Pancreas (tissue), 10 donors: ENCODE measurements around the gene FILIP1. TPM values are rescaled to one million over a fixed set of nuclear protein-coding genes. Genes with fewer than 3 reads are reported as not detected.

ENCODE experiments used
- ATAC-seq, 4 donors: fragments of 200-7000 bp; cut with Tn5 transposase; one replicate each; pipeline versions ENCODE4 v1.8.0 to v1.9.1; 2020; ENCODE audit warnings: mild to moderate bottlenecking in 4 of 4, moderate library complexity in 4 of 4
- DNase-seq, 6 donors: peaks; one replicate each; pipeline ENCODE4 v3.0.0-alpha.2; 2020
- FAIRE-seq: peaks from 2 replicates; lab custom pipeline; 2012; peaks lifted over from hg19 to GRCh38; lab: Jason Lieb, UNC
- H3K27ac ChIP-seq, 4 donors: fragments of 200-600 bp; sonication (generic); 1 replicate in 3 of 4; 2 replicates in 1 of 4; pipeline versions ENCODE4 v1.5.0 to v1.8.0; 2020
- H3K27me3 ChIP-seq, 4 donors: fragments of 200-600 bp; one replicate each; pipeline ENCODE4 v1.8.0; 2021
- H3K36me3 ChIP-seq, 3 donors: fragments of 200-600 bp; sonication (generic) in 1 of 3; one replicate each; pipeline versions ENCODE4 v1.5.0 to v1.8.0; 2020 to 2021
- H3K4me1 ChIP-seq, 3 donors: fragments of 200-600 bp; one replicate each; pipeline ENCODE4 v1.8.0; 2021
- H3K4me3 ChIP-seq, 4 donors: fragments of 200-600 bp; sonication (generic) in 2 of 4; one replicate each; pipeline versions ENCODE4 v1.5.0 to v1.8.0; 2020 to 2021
- H3K9me3 ChIP-seq, 4 donors: fragments of 200-600 bp; one replicate each; pipeline ENCODE4 v1.8.0; 2021
- CTCF ChIP-seq, 4 donors: fragments of 200-600 bp; sonication (generic) in 3 of 4; IDR thresholded peaks; one replicate each; pipeline versions ENCODE4 v1.5.0 to v1.8.0; 2021; ENCODE audit warnings: antibody characterized with exemption in 4 of 4
- WGBS, 2 donors: extraction: QIAGEN DNeasy Blood & Tissue Kit; methylation state at CpG; one replicate each; pipeline ENCODE4 v1.1.7; 2013; 5-methylcytosine and 5-hydroxymethylcytosine counted together
- intact Hi-C, 3 donors: fragments of 100-400 bp; cut with DNase I; formaldehyde crosslinking; loops; one replicate each; pipeline versions ENCODE4 v1.11.1 to v1.14.2; 2022
- polyA plus RNA-seq, 2 donors: library from polyadenylated mRNA; stranded (reverse); fragments of 200-250 nt; gene quantifications; one replicate each; pipeline ENCODE4 v1.2.3, GENCODE V29; 2013
- total RNA-seq, 6 donors: library from RNA; stranded (reverse); fragmentation: NEBNext Ultra II Directional in 4 of 6; extraction: Animal tissue kit (Norgen Biotek cat#: 25700) in 4 of 6; gene quantifications; one replicate each; pipeline versions ENCODE4 v1.2.1 to v1.2.4, GENCODE V29; 2021 to 2023
- donor health status: healthy with polysubstance abuse.
- donor health status: DM: no; HTN: no; CAD: no; lungs with moderate emphysema.
- donor health status: DM: no; HTN: no; CAD: no.
- donor health status: control.
- donor health status: control.
- donor health status: Bipolar disorder and iron deficiency.
- donor health status: DM: yes; HTN: yes; CAD: no.
- donor health status: DM: no; HTN: no; CAD: no.
- donor health status: DM: no; HTN: no; CAD: no.
- donor health status: DM: yes; HTN: yes; CAD: no.

FILIP1 gene
- total and polyA plus RNA-seq, 8 donors: 0.33 to 3.6 (median 1.5) TPM

- FAIRE-seq: no peak
- intact Hi-C loops: no loop called here
- WGBS, 2 donors: 89 to 94% methylated on average over 6 of the region's 6 CpGs
Observed at GRCh38 chr6:75396005-75396800, 97.4 kb downstream of the FILIP1 start.

GRCh38 chr6:75393806-75394205, 99.8 kb downstream of the FILIP1 start:
- no peak overlapping the region for H3K27ac ChIP-seq
- no peak for FAIRE-seq
- H3K4me1 ChIP-seq: no peaks in the 10 kb centered on the region
- no peak overlapping the region for H3K4me3 ChIP-seq
- H3K9me3 ChIP-seq: no peaks in the 10 kb centered on the region
- no peaks in the 10 kb centered on the region for H3K27me3 ChIP-seq
- no peak for TF ChIP-seq CTCF (IDR thresholded peaks at IDR 0.05)
- intact Hi-C loops: no loop called here
- no peaks in the 10 kb centered on the region for H3K36me3 ChIP-seq
- DNase-seq: no peak
- ATAC-seq: no peak

More at GRCh38 chr6:75396005-75396800, 97.4 kb downstream of the FILIP1 start:
- H3K4me1 ChIP-seq: no peaks in the 10 kb centered on the region
- DNase-seq: no peak
- no peaks in the 10 kb centered on the region for H3K36me3 ChIP-seq
- no peak overlapping the region for H3K27ac ChIP-seq
- H3K9me3 ChIP-seq: no peaks in the 10 kb centered on the region
- TF ChIP-seq CTCF (IDR thresholded peaks at IDR 0.05): no peak
- no peak for ATAC-seq
- H3K27me3 ChIP-seq: no peaks in the 10 kb centered on the region
- no peak overlapping the region for H3K4me3 ChIP-seq

DNA sequence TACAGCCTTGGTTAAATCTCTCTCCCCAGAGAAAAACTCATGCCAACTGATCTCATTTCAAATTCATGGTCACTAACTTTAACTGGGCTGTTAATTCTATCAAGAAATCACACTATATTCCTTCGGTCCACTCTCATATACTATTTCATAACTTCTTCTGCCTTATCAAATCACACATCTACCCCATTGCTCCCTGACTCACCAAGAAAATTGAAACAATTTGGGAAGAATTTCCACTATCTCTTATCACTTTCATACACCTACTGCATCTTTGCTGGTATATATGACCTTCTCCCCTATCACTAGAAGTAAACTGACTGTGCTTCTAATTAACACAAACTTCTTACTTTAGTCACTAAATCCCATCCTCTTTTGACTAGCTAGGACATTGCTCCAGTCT, 102.3 kb downstream of the FILIP1 start:
- no peak for FAIRE-seq
- WGBS, 2 donors: 68 to 80% methylated on average over 1 of the region's 1 CpG

DNA sequence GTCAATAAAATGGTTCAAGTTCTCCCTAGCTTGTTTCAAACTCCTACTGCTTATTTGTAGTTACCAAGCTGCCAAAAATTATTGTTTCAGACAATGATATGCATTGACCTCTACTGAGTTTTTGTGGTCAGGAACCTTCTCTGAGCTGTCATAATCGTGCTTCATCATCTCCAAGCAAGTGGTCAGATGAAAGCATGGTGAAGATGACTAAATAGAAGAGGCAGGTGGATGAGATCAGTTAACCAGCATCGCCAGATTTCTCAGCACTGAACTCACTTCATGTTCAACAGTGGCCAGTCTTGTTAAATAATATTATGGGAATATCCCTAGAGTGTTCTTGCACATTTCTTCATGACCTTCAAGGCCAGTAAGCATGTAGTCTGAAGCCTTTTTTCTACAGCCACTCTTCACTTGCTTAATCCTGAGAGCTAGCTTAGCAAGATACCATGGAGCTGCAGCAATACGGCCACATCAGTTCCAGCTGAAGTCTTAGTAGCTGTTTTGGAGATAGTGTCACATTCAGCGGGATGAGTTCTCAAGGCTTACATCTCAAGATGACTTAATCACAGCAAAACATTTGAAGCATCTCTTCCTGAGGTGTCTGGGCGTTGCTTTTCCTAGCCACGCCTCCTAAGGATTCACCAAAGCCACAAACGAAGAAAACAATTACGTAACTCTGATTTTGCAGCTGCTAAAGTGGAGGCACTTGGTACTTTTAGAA, 107.4 kb downstream of the FILIP1 start:
- H3K4me1 ChIP-seq: no peaks in the 10 kb centered on the region
- H3K36me3 ChIP-seq: no peaks in the 10 kb centered on the region
- no peaks in the 10 kb centered on the region for H3K9me3 ChIP-seq
- DNase-seq: no peak
- intact Hi-C loops: no loop called here
- no peak for FAIRE-seq
- H3K4me3 ChIP-seq: no peak overlapping the region
- WGBS, 2 donors: 77 to 79% methylated on average over 8 of the region's 8 CpGs
- no peak for ATAC-seq
- H3K27me3 ChIP-seq: no peaks in the 10 kb centered on the region
- H3K27ac ChIP-seq: no peak overlapping the region
- no peak for TF ChIP-seq CTCF (IDR thresholded peaks at IDR 0.05)

More for the DNA sequence above, 102.3 kb downstream of the FILIP1 start:
- ATAC-seq: no peak
- no peak overlapping the region for H3K4me3 ChIP-seq
- DNase-seq: no peak
- no peak overlapping the region for H3K27ac ChIP-seq
- H3K4me1 ChIP-seq: no peaks in the 10 kb centered on the region
- no peak for TF ChIP-seq CTCF (IDR thresholded peaks at IDR 0.05)
- no peaks in the 10 kb centered on the region for H3K9me3 ChIP-seq
- intact Hi-C loops: no loop called here
- H3K27me3 ChIP-seq: no peaks in the 10 kb centered on the region
- H3K36me3 ChIP-seq: no peaks in the 10 kb centered on the region

DNA sequence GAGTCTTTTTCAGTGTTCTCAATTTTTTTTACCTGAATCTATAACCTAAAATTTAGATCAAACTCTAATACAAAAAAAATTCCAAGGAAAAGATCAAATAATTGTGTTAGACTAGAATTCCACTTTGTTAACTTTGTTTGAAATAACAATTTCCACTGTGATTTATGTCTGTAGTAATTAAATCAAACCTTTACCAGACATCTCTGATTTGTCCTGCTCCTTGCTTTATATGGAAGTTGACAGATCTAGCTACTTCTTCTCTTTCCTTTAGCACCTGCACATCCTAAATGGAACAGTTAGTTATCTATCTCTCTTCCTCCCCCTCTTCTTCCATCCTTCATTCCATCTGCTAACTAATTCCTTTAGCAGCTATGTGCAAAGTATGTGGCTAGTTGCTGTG, 109.5 kb downstream of the FILIP1 start:
- intact Hi-C loops: no loop called here
- no peak for FAIRE-seq

More for the DNA sequence above, 109.5 kb downstream of the FILIP1 start:
- H3K9me3 ChIP-seq: no peaks in the 10 kb centered on the region
- no peaks in the 10 kb centered on the region for H3K36me3 ChIP-seq
- TF ChIP-seq CTCF (IDR thresholded peaks at IDR 0.05): no peak
- no peak overlapping the region for H3K4me3 ChIP-seq
- H3K27ac ChIP-seq: no peak overlapping the region
- H3K4me1 ChIP-seq: no peaks in the 10 kb centered on the region
- DNase-seq: no peak
- no peak for ATAC-seq
- H3K27me3 ChIP-seq: peaks cover 0 to 3% (median 0%) of the 10 kb centered on the region in 4 donors
